Measurements from ENCODE around the gene DCAF11. TPM values are rescaled to one million over a fixed set of nuclear protein-coding genes. Genes with fewer than 3 reads are reported as not detected.

The DCAF11 gene
- total RNA-seq, 1 experiment from 2014 or later = 52.7 TPM

GRCh38 chr14:24085215-24085614, 29.4 kb upstream of the DCAF11 start:
- no peak overlapping the region for H3K27ac ChIP-seq
- H3K27me3 ChIP-seq (ENCODE audit: insufficient read depth, low read depth) = no peaks in the 10 kb centered on the region
- H3K9me2 ChIP-seq (ENCODE audit: insufficient read depth) = no peaks in the 10 kb centered on the region
- TF ChIP-seq EZH2 (IDR thresholded peaks at IDR 0.05; ENCODE audit: low read depth) (no peak), CTCF (conservative IDR thresholded peaks at IDR 0.05) (no peak)
- H3K9me3 ChIP-seq (ENCODE audit: insufficient read depth, low read depth) = no peaks in the 10 kb centered on the region
- H3K4me2 ChIP-seq = no peak overlapping the region
- H3K79me2 ChIP-seq (ENCODE audit: low read depth) = no peaks in the 10 kb centered on the region
- POLR2A ChIA-PET (ENCODE audit: unreplicated experiment) = no interaction called here
- H3F3A ChIP-seq (ENCODE audit: insufficient read depth, low read depth) = no peaks in the 10 kb centered on the region
- peaks cover 10% of the 10 kb centered on the region; the same call in 1 of the 2 replicates for H3K4me1 ChIP-seq (replicated peaks; ENCODE audit: insufficient read depth)
- BruUV-seq (replicated peaks) = no TSS peak
- no peaks in the 10 kb centered on the region for H4K20me1 ChIP-seq (ENCODE audit: insufficient read depth)
- no peaks in the 10 kb centered on the region for H3K36me3 ChIP-seq (ENCODE audit: low read depth)
- H3K4me3 ChIP-seq = no peak overlapping the region
- no peak for DNase-seq
- CTCF ChIA-PET = no interaction called here
- intact Hi-C loops (cut with micrococcal nuclease; ENCODE audit: unreplicated experiment) = no loop called here
- H2AFZ ChIP-seq = no peak overlapping the region

GRCh38 chr14:24086193-24086955, 28.2 kb upstream of the DCAF11 start:
- intact Hi-C loops (cut with micrococcal nuclease; ENCODE audit: unreplicated experiment) = no loop called here
- H3K27me3 ChIP-seq (ENCODE audit: insufficient read depth, low read depth) = no peaks in the 10 kb centered on the region
- DNase-seq = no peak
- no TSS peak for BruUV-seq (replicated peaks)
- no peaks in the 10 kb centered on the region for H3F3A ChIP-seq (ENCODE audit: insufficient read depth, low read depth)
- ChIA-PET CTCF (no interaction called here), POLR2A (ENCODE audit: unreplicated experiment) (no interaction called here)
- H3K36me3 ChIP-seq (ENCODE audit: low read depth) = no peaks in the 10 kb centered on the region
- H4K20me1 ChIP-seq (ENCODE audit: insufficient read depth) = no peaks in the 10 kb centered on the region
- H3K79me2 ChIP-seq (ENCODE audit: low read depth) = no peaks in the 10 kb centered on the region
- TF ChIP-seq EZH2 (IDR thresholded peaks at IDR 0.05; ENCODE audit: low read depth) (no peak), CTCF (conservative IDR thresholded peaks at IDR 0.05) (no peak)
- H3K4me1 ChIP-seq (replicated peaks; ENCODE audit: insufficient read depth) = peaks cover 5% of the 10 kb centered on the region; the same call in 1 of the 2 replicates
- no peaks in the 10 kb centered on the region for H3K9me3 ChIP-seq (ENCODE audit: insufficient read depth, low read depth)
- H3K9me2 ChIP-seq (ENCODE audit: insufficient read depth) = no peaks in the 10 kb centered on the region
- H2AFZ ChIP-seq = no peak overlapping the region
- H3K4me3 ChIP-seq = no peak overlapping the region
- no peak overlapping the region for H3K4me2 ChIP-seq
- no peak overlapping the region for H3K27ac ChIP-seq

DNA sequence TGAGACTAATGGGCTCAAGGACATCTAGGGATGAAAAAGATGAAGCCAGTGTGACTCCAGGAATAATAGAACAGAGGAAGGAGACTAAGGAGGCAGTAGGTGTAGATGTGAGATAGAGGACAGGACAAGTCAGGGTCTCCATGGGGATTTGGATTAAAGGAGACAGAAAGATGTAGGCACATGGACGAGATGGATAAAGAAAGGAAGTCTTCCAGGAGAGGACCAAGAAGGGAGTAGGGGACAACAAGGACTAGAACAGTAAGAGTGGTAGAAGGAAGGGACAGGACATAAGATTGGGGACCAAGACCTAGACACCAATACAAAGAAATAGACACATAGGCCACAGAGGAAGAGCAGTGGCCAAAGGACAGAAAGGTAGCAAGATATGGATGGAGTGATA, 27.6 kb upstream of the DCAF11 start:
- ChIA-PET POLR2A (ENCODE audit: unreplicated experiment) (no interaction called here), CTCF (no interaction called here)
- Histone ChIP-seq H4K20me1 (ENCODE audit: insufficient read depth) (no peaks in the 10 kb centered on the region), H3K36me3 (ENCODE audit: low read depth) (no peaks in the 10 kb centered on the region), H3F3A (ENCODE audit: insufficient read depth, low read depth) (no peaks in the 10 kb centered on the region), H3K9me2 (ENCODE audit: insufficient read depth) (no peaks in the 10 kb centered on the region), H2AFZ (no peak overlapping the region), H3K9me3 (ENCODE audit: insufficient read depth, low read depth) (no peaks in the 10 kb centered on the region), H3K27ac (no peak overlapping the region), H3K4me3 (no peak overlapping the region), H3K4me1 (replicated peaks; ENCODE audit: insufficient read depth) (peaks cover under 1% of the 10 kb centered on the region; the same call in 1 of the 2 replicates), H3K79me2 (ENCODE audit: low read depth) (no peaks in the 10 kb centered on the region), H3K4me2 (no peak overlapping the region), H3K27me3 (ENCODE audit: insufficient read depth, low read depth) (no peaks in the 10 kb centered on the region)
- no TSS peak for BruUV-seq (replicated peaks)
- intact Hi-C loops (cut with micrococcal nuclease; ENCODE audit: unreplicated experiment) = no loop called here
- DNase-seq = no peak
- no peak for TF ChIP-seq EZH2 (IDR thresholded peaks at IDR 0.05; ENCODE audit: low read depth)
- TF ChIP-seq CTCF (conservative IDR thresholded peaks at IDR 0.05) = no peak

Measured in PC-9 (cell line).